Activated CD8-positive, alpha-beta T cell treated with anti-CD3 and anti-CD28 coated beads for 36 hours (primary cell): ENCODE results near the gene CRMP1. TPM values are rescaled to one million over a fixed set of nuclear protein-coding genes. Genes with fewer than 3 reads are reported as not detected.

Source experiments
- ATAC-seq: fragments of 200-7000 bp; cut with Tn5 transposase; one replicate; pipeline ENCODE4 v1.10.0; 2021; ENCODE audit warnings: mild to moderate bottlenecking, moderate library complexity
- CTCF ChIA-PET: fragments of 350-600 bp; sonication (Branson Sonifier 250); formaldehyde crosslinking; loops from one replicate; lab custom pipeline; 2021; ENCODE audit warnings: antibody characterized with exemption; lab: Charles Lee
- POLR2A ChIA-PET: fragments of 350-600 bp; sonication (Branson Sonifier 250); formaldehyde crosslinking; loops from one replicate; lab custom pipeline; 2021; ENCODE audit warnings: antibody characterized with exemption; lab: Charles Lee
- DNase-seq: peaks from one replicate; pipeline ENCODE4 v3.0.0-alpha.2; 2020
- H3K27ac Mint-ChIP-seq: one replicate; pipeline ENCODE4 v1.8.0; 2021; ENCODE audit warnings: mild to moderate bottlenecking, mixed read lengths
- H3K27me3 Mint-ChIP-seq: one replicate; pipeline ENCODE4 v1.8.0; 2021; ENCODE audit warnings: mixed read lengths
- H3K36me3 Mint-ChIP-seq: one replicate; pipeline ENCODE4 v1.8.0; 2021; ENCODE audit warnings: low read depth, mixed read lengths
- H3K4me1 Mint-ChIP-seq: one replicate; pipeline ENCODE4 v1.8.0; 2021; ENCODE audit warnings: low read depth, mixed read lengths
- H3K4me3 Mint-ChIP-seq: one replicate; pipeline ENCODE4 v1.8.0; 2021; ENCODE audit warnings: mild to moderate bottlenecking, moderate library complexity, mixed read lengths
- H3K9me3 Mint-ChIP-seq: one replicate; pipeline ENCODE4 v1.8.0; 2021; ENCODE audit warnings: mixed read lengths
- CTCF ChIP-seq: fragments of 200-600 bp; IDR thresholded peaks from one replicate; pipeline ENCODE4 v1.8.0; 2022; ENCODE audit warnings: antibody characterized with exemption, mild to moderate bottlenecking
- intact Hi-C: fragments of 100-400 bp; cut with micrococcal nuclease; formaldehyde crosslinking; loops from one replicate; pipeline ENCODE4 v1.10.0; 2022
- total RNA-seq, 2 experiments: library from RNA; stranded (reverse); gene quantifications; one replicate each; pipeline ENCODE4 v1.2.3, GENCODE V29; 2021

Gene CRMP1
- total RNA-seq, 2 experiments from 2014 or later, result not detected

DNA sequence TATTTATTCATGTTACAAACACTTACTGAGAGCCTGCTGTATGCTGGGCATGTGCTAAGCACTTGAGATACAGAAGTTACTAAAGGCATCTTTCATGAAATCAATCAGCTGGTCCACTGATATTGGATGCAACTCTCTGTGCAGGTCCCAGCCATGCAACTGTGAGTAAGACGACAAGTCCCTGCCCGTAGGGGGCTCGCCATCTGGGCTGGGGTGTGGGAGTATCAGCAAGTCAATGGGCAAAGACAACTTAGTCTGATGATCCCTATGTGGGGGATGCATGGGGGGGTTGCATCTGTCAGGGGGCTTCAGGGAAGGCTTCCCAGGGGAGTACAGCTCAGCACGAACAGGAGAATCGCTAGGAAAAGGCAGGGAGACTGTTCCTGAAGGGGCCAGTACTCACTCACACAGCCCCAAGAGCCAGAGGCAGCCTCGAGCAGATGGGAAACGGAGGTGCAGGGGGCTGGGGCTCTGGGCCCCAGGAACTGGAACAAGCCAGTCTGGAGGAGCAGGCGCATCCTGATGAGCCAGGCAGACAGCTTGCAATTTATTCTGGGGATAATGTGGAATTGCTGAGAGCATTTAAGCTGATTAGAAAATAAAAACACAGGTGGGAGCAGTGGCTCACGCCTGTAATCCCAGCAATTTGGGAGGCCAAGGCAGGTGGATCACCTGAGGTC is 40.2 kb downstream of the CRMP1 start:
- no peaks in the 10 kb centered on the region for H3K4me1 Mint-ChIP-seq
- no peak for ATAC-seq
- no peaks in the 10 kb centered on the region for H3K36me3 Mint-ChIP-seq
- H3K27ac Mint-ChIP-seq, result no peak overlapping the region
- no peak overlapping the region for H3K4me3 Mint-ChIP-seq
- ChIA-PET POLR2A (no interaction called here), CTCF (no interaction called here)
- DNase-seq, result no peak
- peaks cover 5% of the 10 kb centered on the region for H3K27me3 Mint-ChIP-seq
- no peaks in the 10 kb centered on the region for H3K9me3 Mint-ChIP-seq
- TF ChIP-seq CTCF, result no peak
- intact Hi-C loops, result no loop called here

DNA sequence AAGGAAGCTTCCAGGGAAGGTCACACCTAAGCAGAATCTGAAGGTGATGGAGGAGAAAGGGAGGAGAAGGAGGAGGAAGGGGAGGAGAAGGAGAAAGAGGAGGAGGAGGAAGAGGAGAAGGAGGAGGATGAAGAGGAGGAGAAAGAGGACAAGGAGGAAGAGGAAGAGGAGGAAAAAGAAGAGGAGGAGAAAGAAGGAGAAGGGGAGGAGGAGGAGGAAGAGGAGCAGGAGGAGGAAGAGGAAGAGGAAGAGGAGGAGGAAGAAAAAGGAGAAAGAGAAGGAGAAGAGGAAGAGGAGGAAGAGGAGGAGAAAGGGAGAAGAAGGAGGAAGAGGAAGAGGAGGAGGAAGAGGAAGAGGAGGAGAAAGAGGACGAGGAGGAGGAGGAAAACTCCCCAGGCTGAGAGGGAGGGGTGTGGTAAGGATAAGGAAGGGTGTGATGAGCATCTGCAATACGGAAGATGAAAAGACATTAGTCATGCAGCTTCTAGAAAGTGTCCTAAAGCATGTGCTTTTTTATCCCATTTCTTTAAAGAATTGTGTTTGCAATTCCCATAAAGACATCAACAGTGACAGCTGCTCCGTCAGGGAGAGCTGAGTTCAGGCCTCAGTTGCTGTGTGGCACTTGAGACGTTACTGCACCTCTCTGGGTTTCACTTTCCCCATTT is 41.1 kb downstream of the CRMP1 start:
- intact Hi-C loops, result no loop called here
- H3K27me3 Mint-ChIP-seq, result peaks cover 5% of the 10 kb centered on the region
- CTCF ChIA-PET, result no interaction called here
- TF ChIP-seq CTCF, result no peak
- DNase-seq (no peak), ATAC-seq (no peak)
- no peak overlapping the region for H3K27ac Mint-ChIP-seq
- POLR2A ChIA-PET, result no interaction called here
- H3K4me3 Mint-ChIP-seq, result no peak overlapping the region
- H3K4me1 Mint-ChIP-seq, result no peaks in the 10 kb centered on the region
- H3K9me3 Mint-ChIP-seq, result no peaks in the 10 kb centered on the region
- H3K36me3 Mint-ChIP-seq, result no peaks in the 10 kb centered on the region

DNA sequence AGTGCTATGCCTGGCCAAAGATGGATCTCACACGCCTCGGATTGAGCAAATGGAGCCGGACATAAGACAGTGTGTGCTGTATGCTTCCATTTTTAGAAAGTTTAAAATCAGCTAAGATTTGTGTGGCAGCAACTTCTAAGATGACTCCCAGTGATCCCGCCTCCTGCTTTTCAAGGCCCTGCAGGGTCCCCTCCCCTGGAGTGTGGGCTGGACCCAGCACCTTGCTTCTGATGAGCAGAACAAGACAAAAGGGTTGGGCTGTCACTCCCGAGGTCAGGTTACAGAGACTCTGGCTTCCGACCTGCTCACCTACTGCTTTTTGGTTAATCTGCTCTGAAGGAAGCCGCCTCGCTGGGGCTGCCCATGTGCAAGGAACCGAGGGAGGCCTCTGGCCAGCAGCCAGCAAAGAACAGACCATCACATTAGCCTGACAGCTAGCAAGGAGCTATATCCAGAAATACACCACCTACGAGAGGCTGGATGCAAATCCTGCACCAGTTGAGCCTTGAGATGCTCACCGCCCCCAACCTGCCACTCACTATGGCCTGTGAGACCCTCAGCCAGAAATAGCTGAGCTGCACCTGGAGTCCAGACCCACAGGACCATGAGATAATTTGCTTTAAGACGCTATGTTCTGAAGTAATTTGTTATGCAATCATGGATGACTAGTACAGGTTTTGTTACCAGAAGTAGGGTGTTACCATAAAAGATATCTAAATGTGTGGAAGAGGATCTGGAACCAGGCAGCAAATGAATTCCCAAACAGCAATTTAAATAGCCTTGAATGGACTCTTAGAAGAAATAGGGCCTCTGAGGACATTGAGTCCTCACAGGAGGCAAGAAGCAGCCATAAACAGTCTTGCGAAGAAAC is 47.6 kb downstream of the CRMP1 start:
- no peak overlapping the region for H3K27ac Mint-ChIP-seq
- no peak overlapping the region for H3K4me3 Mint-ChIP-seq
- no peak for DNase-seq
- no peaks in the 10 kb centered on the region for H3K9me3 Mint-ChIP-seq
- ATAC-seq, result no peak
- intact Hi-C loops, result no loop called here
- H3K36me3 Mint-ChIP-seq, result no peaks in the 10 kb centered on the region
- POLR2A ChIA-PET, result no interaction called here
- CTCF ChIA-PET, result no interaction called here
- H3K4me1 Mint-ChIP-seq, result no peaks in the 10 kb centered on the region
- H3K27me3 Mint-ChIP-seq, result peaks cover 3% of the 10 kb centered on the region
- no peak for TF ChIP-seq CTCF

DNA sequence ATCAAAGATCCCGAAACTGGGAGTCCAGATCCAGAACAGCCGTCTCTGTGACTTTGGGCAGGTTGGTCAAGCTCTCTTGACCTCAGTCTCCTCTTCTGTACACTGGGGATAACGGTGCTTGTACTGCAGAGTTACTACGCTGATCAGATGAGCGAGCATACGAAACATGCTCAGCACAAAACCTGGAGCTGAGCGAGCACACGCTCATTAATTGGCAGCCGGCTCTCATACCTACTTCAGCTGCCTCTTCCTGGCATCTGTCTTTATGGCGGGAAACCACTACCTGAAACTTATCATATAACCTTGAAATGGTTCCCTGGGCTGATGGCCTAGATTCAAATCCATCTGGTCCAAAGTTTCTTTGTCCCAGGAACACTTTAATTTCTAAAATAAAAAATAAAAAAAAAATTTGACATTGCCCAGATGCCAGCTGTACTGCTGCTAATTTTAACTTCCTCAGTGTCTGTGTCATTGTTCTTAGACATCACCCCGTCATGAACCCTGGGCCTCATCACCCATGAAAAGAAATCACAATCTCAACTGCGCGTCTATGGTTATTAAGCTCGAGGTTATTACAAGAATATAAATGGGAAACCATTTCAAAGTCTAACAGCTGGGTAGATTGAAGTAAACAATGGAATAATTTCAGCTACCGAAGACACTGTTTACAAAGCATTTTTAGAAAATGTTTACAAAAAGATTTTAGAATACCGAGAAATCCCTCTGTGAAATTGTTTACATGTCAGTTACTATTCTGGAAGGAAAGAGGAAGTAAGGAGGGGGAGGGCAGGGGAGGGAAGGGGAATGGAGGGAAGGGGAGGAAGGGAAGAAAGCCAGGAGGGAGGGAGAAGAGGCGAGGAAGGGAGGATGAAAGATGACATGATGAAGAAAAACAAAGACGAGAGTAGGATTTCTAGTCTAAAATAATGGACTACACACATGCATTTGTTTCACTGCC is 49.0 kb downstream of the CRMP1 start:
- Mint-ChIP-seq H3K4me1 (no peaks in the 10 kb centered on the region), H3K9me3 (no peaks in the 10 kb centered on the region), H3K36me3 (no peaks in the 10 kb centered on the region), H3K4me3 (no peak overlapping the region), H3K27ac (no peak overlapping the region), H3K27me3 (peaks cover 1% of the 10 kb centered on the region)
- ATAC-seq (no peak), DNase-seq (no peak)
- POLR2A ChIA-PET, result no interaction called here
- TF ChIP-seq CTCF, result no peak
- intact Hi-C loops, result no loop called here
- CTCF ChIA-PET, result no interaction called here
